CD4-positive, alpha-beta T cell (primary cell): ENCODE data around the gene DRC7. TPM values are rescaled to one million over a fixed set of nuclear protein-coding genes. Genes with fewer than 3 reads are reported as not detected.

Source experiments
- ATAC-seq: fragments of 200-7000 bp; cut with Tn5 transposase; one replicate; pipeline ENCODE4 v1.10.0; 2022; ENCODE audit warnings: mild to moderate bottlenecking; ENCODE audit not compliant: poor library complexity
- CTCF ChIA-PET: fragments of 350-600 bp; sonication (Branson Sonifier 250); formaldehyde crosslinking; loops from one replicate; lab custom pipeline; 2021; ENCODE audit warnings: antibody characterized with exemption, inconsistent platforms; lab: Charles Lee
- POLR2A ChIA-PET: fragments of 350-600 bp; sonication (Branson Sonifier 250); formaldehyde crosslinking; loops from one replicate; lab custom pipeline; 2021; ENCODE audit warnings: antibody characterized with exemption, inconsistent platforms; lab: Charles Lee
- DNase-seq, 14 experiments: peaks; one replicate each; pipeline ENCODE4 v3.0.0-alpha.2; 2013 to 2020; ENCODE audit warnings: mixed read lengths in 2 of 14
- H3K27ac ChIP-seq, 2 donors: one replicate each; pipeline versions ENCODE4 v1.5.1 to v1.7.0; 2013; ENCODE audit warnings: low read length in 2 of 2, low read depth in 1 of 2, mild to moderate bottlenecking in 1 of 2
- H3K27me3 ChIP-seq, 2 experiments: 1 replicate in 1 of 2; 2 replicates in 1 of 2; pipeline versions ENCODE4 v1.6.1 to v1.7.0; 2013; ENCODE audit warnings: low read length in 2 of 2, control low read depth in 1 of 2, mild to moderate bottlenecking in 1 of 2, moderate library complexity in 1 of 2; ENCODE audit not compliant: insufficient read depth in 2 of 2, control insufficient read depth in 1 of 2
- H3K36me3 ChIP-seq: one replicate; pipeline ENCODE4 v1.6.1; 2013; ENCODE audit warnings: low read length, control low read depth; ENCODE audit not compliant: insufficient read depth
- H3K4me1 ChIP-seq: one replicate; pipeline ENCODE4 v1.6.1; 2013; ENCODE audit warnings: low read length, control low read depth; ENCODE audit not compliant: insufficient read depth
- H3K4me3 ChIP-seq: one replicate; pipeline ENCODE4 v1.5.1; 2013; ENCODE audit warnings: mild to moderate bottlenecking, low read length, moderate library complexity
- H3K9me3 ChIP-seq, 2 experiments: 1 replicate in 1 of 2; 2 replicates in 1 of 2; pipeline versions ENCODE4 v1.6.1 to v1.7.0; 2013; ENCODE audit warnings: low read length in 2 of 2, mild to moderate bottlenecking in 2 of 2, control low read depth in 1 of 2, moderate library complexity in 1 of 2; ENCODE audit not compliant: control insufficient read depth in 1 of 2, insufficient read depth in 1 of 2
- H3K27ac Mint-ChIP-seq: one replicate; pipeline ENCODE4 v1.8.0; 2020; ENCODE audit warnings: mixed read lengths
- H3K27me3 Mint-ChIP-seq: one replicate; pipeline ENCODE4 v1.8.0; 2021; ENCODE audit warnings: mixed read lengths
- H3K36me3 Mint-ChIP-seq: one replicate; pipeline ENCODE4 v1.8.0; 2021; ENCODE audit warnings: low read depth, mixed read lengths
- H3K4me1 Mint-ChIP-seq: one replicate; pipeline ENCODE4 v1.8.0; 2021; ENCODE audit warnings: low read depth, mixed read lengths
- H3K4me3 Mint-ChIP-seq: one replicate; pipeline ENCODE4 v1.8.0; 2020; ENCODE audit warnings: mild to moderate bottlenecking, mixed read lengths
- H3K9me3 Mint-ChIP-seq: one replicate; pipeline ENCODE4 v1.8.0; 2020; ENCODE audit warnings: mixed read lengths
- CTCF ChIP-seq: fragments of 200-600 bp; IDR thresholded peaks from one replicate; pipeline ENCODE4 v1.8.0; 2022; ENCODE audit warnings: antibody characterized with exemption, mild to moderate bottlenecking
- intact Hi-C, 2 experiments: fragments of 100-400 bp; cut with DNase I in 1 of 2; cut with micrococcal nuclease in 1 of 2; formaldehyde crosslinking; loops; one replicate each; pipeline versions ENCODE4 v1.15.1 to v1.9.0; 2023 to 2025; cut with DNase I, micrococcal nuclease
- total RNA-seq, 174 experiments: library from RNA in 2 of 174; stranded (reverse) in 2 of 174; gene quantifications; one replicate each; pipeline ENCODE4 v1.2.3 and lab custom pipeline; 2021 to 2026

Gene DRC7
- total RNA-seq, 2 experiments from 2014 or later, result not detected

DNA sequence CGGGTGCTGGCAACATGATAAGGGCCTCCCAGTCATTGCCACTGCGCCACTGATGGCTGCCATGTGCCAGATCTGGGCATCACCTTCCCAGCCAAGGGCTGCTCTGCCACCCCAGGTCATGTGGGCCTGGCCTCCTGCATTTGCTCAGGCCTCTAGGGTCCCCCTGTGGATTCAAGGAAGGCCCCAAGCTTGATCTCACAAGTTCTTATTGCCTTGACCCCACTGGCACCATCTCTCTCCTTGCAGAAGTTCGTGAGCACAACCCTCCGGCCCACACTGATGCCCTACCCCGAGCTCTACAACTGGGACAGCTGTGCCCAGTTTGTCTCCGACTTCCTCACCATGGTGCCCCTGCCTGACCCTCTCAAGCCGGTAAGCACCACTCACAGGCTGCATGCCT lies 5.3 kb downstream of the DRC7 start:
- Histone ChIP-seq H3K36me3 (no peaks in the 10 kb centered on the region), H3K4me1 (peaks cover 1% of the 10 kb centered on the region), H3K27me3 (no peaks in the 10 kb centered on the region), H3K27ac (no peak overlapping the region), H3K9me3 (no peaks in the 10 kb centered on the region), H3K4me3 (no peak overlapping the region)
- Mint-ChIP-seq H3K4me1 (peaks cover 1% of the 10 kb centered on the region), H3K27me3 (no peaks in the 10 kb centered on the region), H3K4me3 (no peak overlapping the region), H3K36me3 (no peaks in the 10 kb centered on the region), H3K27ac (no peak overlapping the region), H3K9me3 (no peaks in the 10 kb centered on the region)
- ATAC-seq, result no peak
- no peak for TF ChIP-seq CTCF
- POLR2A ChIA-PET, result no interaction called here
- CTCF ChIA-PET, result no interaction called here
- no peak for DNase-seq
- intact Hi-C loops, result no loop called here

- H3K4me1 ChIP-seq, result no peaks in the 10 kb centered on the region
- CTCF ChIA-PET, result no interaction called here
- Mint-ChIP-seq H3K27ac (no peak overlapping the region), H3K4me1 (no peaks in the 10 kb centered on the region), H3K27me3 (no peaks in the 10 kb centered on the region), H3K4me3 (no peak overlapping the region), H3K9me3 (no peaks in the 10 kb centered on the region), H3K36me3 (no peaks in the 10 kb centered on the region)
- DNase-seq (no peak), ATAC-seq (no peak)
- no peak overlapping the region for H3K4me3 ChIP-seq
- no peaks in the 10 kb centered on the region for H3K9me3 ChIP-seq
- intact Hi-C loops, result no loop called here
- H3K36me3 ChIP-seq, result no peaks in the 10 kb centered on the region
- H3K27me3 ChIP-seq, result no peaks in the 10 kb centered on the region
- no peak overlapping the region for H3K27ac ChIP-seq
- POLR2A ChIA-PET, result no interaction called here
- TF ChIP-seq CTCF, result no peak
Observed at GRCh38 chr16:57700781-57701551, 6.4 kb downstream of the DRC7 start.

- ATAC-seq (no peak), DNase-seq (no peak)
- intact Hi-C loops, result no loop called here
- Histone ChIP-seq H3K4me1 (no peaks in the 10 kb centered on the region), H3K27me3 (no peaks in the 10 kb centered on the region), H3K36me3 (no peaks in the 10 kb centered on the region), H3K27ac (no peak overlapping the region), H3K4me3 (no peak overlapping the region), H3K9me3 (no peaks in the 10 kb centered on the region)
- TF ChIP-seq CTCF, result no peak
- H3K9me3 Mint-ChIP-seq, result no peaks in the 10 kb centered on the region
- H3K27me3 Mint-ChIP-seq, result no peaks in the 10 kb centered on the region
- H3K27ac Mint-ChIP-seq, result no peak overlapping the region
- ChIA-PET CTCF (no interaction called here), POLR2A (no interaction called here)
- no peaks in the 10 kb centered on the region for H3K4me1 Mint-ChIP-seq
- no peak overlapping the region for H3K4me3 Mint-ChIP-seq
- H3K36me3 Mint-ChIP-seq, result no peaks in the 10 kb centered on the region
Observed at GRCh38 chr16:57701759-57702371, 7.3 kb downstream of the DRC7 start.
